ENCODE data around the gene MAPK8IP1.

MAPK8IP1 gene

DNA sequence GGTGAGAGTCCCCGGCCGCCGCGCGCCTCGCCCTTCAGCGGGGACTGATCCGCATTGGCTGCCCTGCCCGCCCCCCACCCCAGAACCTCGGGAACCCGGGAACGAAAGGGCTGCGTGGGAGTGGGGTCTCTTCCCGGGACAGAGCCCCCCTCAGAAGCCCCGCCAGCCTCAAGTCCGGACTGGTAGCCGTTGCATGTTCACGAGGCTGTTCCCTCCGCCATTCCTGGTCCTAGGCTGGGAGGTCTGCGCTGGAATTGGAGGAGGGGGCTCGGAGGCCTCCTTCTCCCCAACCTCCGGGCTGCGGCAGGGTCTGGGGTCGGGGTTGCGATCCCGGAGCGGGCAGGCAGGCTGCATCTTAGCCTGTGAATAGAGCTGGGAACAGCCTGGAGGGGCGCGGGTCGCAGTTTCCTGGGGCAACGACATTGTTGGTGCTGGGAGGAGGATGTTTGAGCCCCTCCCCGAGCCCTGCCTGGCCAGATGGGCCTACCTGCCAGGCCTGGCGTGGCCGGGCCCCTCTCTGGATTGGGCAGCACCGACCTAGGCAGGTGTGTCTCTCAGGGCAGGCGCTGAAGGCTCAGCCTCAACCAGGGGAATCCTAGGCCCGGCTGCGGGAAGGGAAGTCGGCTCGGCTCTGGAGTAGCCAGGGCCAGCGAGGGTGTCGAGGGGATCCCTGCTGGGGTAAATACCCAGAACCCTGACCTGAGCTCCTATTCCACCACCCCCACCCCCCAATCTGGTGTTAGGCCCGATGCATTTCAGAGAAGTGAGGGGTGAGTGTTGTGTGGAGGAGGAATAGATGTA, 670 bp downstream of the MAPK8IP1 start:
- no peak overlapping the region for H3K27ac ChIP-seq (ENCODE audit: low read depth, low read length)
- H3K4me1 ChIP-seq (ENCODE audit: control insufficient read depth, insufficient read depth, low read length), result peaks cover 4% of the 10 kb centered on the region
- peaks cover 2% of the 10 kb centered on the region for H3K27me3 ChIP-seq (ENCODE audit: control insufficient read depth, insufficient read depth, low read length)
- H3K36me3 ChIP-seq (ENCODE audit: control insufficient read depth, insufficient read depth, low read length), result peaks cover 9% of the 10 kb centered on the region
- no peak overlapping the region for H3K9ac ChIP-seq (ENCODE audit: low read length)
- peak overlapping the region; percentile 53 for H3K4me3 ChIP-seq (ENCODE audit: low read length)

DNA sequence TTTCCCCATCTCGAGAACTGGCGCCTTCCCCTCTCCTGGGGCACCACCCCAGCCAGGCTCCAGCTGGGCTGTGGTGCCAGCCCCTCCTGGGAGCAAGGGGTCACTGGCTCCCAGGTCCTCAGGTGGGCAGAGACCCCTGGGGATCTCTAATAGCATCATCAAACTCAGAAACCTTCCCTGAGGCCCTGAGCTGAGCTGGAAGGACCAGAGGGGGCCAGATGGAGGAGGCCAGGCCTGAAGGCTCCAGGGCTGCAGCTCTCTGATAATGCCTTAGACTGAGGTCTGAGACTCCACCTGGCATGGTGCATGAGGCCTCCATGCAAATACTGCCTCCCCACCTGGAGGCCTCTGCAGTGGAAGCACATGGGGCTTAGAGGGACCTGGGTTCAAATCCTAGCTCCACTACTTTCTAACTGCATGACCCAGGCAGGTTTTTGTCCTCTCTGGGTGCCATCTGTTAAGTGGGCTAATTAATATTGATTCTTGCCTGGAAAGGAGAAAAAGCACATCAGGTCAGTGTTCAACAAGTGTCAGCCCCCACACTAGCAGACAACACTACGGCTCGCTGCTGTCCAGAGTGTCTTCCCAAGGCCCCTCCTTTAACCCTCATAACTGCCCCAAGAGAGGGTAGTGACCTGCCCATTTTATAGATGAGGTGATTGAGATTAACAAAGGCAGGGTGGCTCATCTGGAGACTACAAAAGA, 1.5 kb downstream of the MAPK8IP1 start:
- Histone ChIP-seq H3K4me3 (ENCODE audit: low read length) (no peak overlapping the region), H3K36me3 (ENCODE audit: control insufficient read depth, insufficient read depth, low read length) (peaks cover 5% of the 10 kb centered on the region), H3K27ac (ENCODE audit: low read depth, low read length) (no peak overlapping the region), H3K4me1 (ENCODE audit: control insufficient read depth, insufficient read depth, low read length) (no peaks in the 10 kb centered on the region), H3K9ac (ENCODE audit: low read length) (no peak overlapping the region), H3K27me3 (ENCODE audit: control insufficient read depth, insufficient read depth, low read length) (peaks cover 2% of the 10 kb centered on the region)

DNA sequence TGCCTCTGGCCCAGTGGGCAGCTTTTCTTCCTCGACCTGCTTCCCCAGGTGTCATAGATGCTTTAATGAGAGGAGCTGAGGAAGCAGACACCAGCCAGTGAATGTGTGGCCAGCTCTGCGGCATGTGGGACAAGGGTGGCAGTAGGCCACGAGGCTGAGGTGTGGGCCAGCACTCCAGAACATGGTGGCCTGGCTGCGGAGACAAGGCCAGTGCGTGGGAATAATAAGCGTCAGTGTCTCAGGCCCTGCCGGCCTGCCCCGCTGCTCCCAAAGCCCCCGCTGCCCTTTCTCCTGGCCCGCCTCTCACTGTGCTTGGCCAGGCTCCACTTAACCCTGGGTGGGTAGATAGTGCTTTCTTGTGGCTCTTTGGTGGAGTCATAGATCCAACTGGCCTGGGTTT, 2.1 kb downstream of the MAPK8IP1 start:
- Histone ChIP-seq H3K27ac (ENCODE audit: low read depth, low read length) (no peak overlapping the region), H3K27me3 (ENCODE audit: control insufficient read depth, insufficient read depth, low read length) (peaks cover 2% of the 10 kb centered on the region), H3K9ac (ENCODE audit: low read length) (no peak overlapping the region), H3K36me3 (ENCODE audit: control insufficient read depth, insufficient read depth, low read length) (peaks cover 4% of the 10 kb centered on the region), H3K4me3 (ENCODE audit: low read length) (no peak overlapping the region), H3K4me1 (ENCODE audit: control insufficient read depth, insufficient read depth, low read length) (no peaks in the 10 kb centered on the region)

DNA sequence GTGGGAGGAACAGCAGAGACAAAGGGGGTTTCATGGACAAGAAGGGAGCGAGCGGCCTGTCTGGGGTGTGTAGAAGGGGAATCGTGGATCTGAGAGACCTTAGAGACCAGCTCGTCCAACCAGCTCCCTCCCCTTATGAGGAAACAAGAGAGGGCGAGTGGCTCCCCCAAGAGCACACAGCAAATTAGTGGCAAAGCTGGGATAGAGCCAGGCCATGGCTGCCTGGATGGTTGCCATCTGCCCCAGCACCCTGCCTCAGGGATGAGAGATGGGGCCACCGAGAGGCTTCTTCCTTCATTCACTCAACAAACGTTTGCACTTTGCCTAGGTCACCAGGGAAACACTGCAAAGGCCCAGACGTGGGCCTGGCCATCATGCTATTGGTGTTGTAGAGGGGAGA, 4.1 kb downstream of the MAPK8IP1 start:
- no peak overlapping the region for H3K27ac ChIP-seq (ENCODE audit: low read depth, low read length)
- H3K9ac ChIP-seq (ENCODE audit: low read length), result no peak overlapping the region
- H3K27me3 ChIP-seq (ENCODE audit: control insufficient read depth, insufficient read depth, low read length), result peaks cover 2% of the 10 kb centered on the region
- H3K36me3 ChIP-seq (ENCODE audit: control insufficient read depth, insufficient read depth, low read length), result no peaks in the 10 kb centered on the region
- H3K4me1 ChIP-seq (ENCODE audit: control insufficient read depth, insufficient read depth, low read length), result no peaks in the 10 kb centered on the region
- H3K4me3 ChIP-seq (ENCODE audit: low read length), result no peak overlapping the region

DNA sequence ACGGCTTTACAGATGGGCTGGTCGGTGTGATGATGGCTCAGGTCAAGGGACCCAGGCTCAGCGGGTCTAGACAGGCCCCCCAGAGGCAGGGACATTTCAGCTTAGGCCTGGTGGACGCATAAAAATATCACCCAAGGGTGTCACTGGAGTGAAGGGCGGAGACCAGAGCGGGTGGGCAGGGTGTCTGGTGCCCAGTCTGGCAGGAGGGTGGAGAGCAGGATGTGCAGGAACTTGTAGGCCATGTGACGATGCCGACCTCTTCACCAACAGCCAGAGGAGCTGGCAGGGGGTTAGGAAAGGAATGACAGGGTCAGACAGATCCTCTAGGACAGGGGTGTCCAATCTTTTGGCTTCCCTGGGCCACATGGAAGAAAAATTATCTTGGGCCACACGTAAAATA, 4.5 kb downstream of the MAPK8IP1 start:
- Histone ChIP-seq H3K36me3 (ENCODE audit: control insufficient read depth, insufficient read depth, low read length) (no peaks in the 10 kb centered on the region), H3K27me3 (ENCODE audit: control insufficient read depth, insufficient read depth, low read length) (peaks cover 2% of the 10 kb centered on the region), H3K4me1 (ENCODE audit: control insufficient read depth, insufficient read depth, low read length) (no peaks in the 10 kb centered on the region), H3K27ac (ENCODE audit: low read depth, low read length) (no peak overlapping the region), H3K9ac (ENCODE audit: low read length) (no peak overlapping the region), H3K4me3 (ENCODE audit: low read length) (no peak overlapping the region)

- Histone ChIP-seq H3K27me3 (ENCODE audit: control insufficient read depth, insufficient read depth, low read length) (peaks cover 2% of the 10 kb centered on the region), H3K27ac (ENCODE audit: low read depth, low read length) (no peak overlapping the region), H3K4me3 (ENCODE audit: low read length) (no peak overlapping the region), H3K36me3 (ENCODE audit: control insufficient read depth, insufficient read depth, low read length) (no peaks in the 10 kb centered on the region), H3K4me1 (ENCODE audit: control insufficient read depth, insufficient read depth, low read length) (no peaks in the 10 kb centered on the region), H3K9ac (ENCODE audit: low read length) (no peak overlapping the region)
Measured at GRCh38 chr11:45890886-45891550, 5.6 kb downstream of the MAPK8IP1 start.

GRCh38 chr11:45892856-45893255, 7.4 kb downstream of the MAPK8IP1 start:
- peaks cover 2% of the 10 kb centered on the region for H3K27me3 ChIP-seq (ENCODE audit: control insufficient read depth, insufficient read depth, low read length)
- no peak overlapping the region for H3K4me3 ChIP-seq (ENCODE audit: low read length)
- H3K36me3 ChIP-seq (ENCODE audit: control insufficient read depth, insufficient read depth, low read length), result no peaks in the 10 kb centered on the region
- H3K27ac ChIP-seq (ENCODE audit: low read depth, low read length), result no peak overlapping the region
- no peaks in the 10 kb centered on the region for H3K4me1 ChIP-seq (ENCODE audit: control insufficient read depth, insufficient read depth, low read length)
- no peak overlapping the region for H3K9ac ChIP-seq (ENCODE audit: low read length)

GRCh38 chr11:45894555-45895247, 9.2 kb downstream of the MAPK8IP1 start:
- peaks cover 3% of the 10 kb centered on the region for H3K27me3 ChIP-seq (ENCODE audit: control insufficient read depth, insufficient read depth, low read length)
- H3K4me1 ChIP-seq (ENCODE audit: control insufficient read depth, insufficient read depth, low read length), result peaks cover 8% of the 10 kb centered on the region
- H3K36me3 ChIP-seq (ENCODE audit: control insufficient read depth, insufficient read depth, low read length), result no peaks in the 10 kb centered on the region
- H3K4me3 ChIP-seq (ENCODE audit: low read length), result no peak overlapping the region
- no peak overlapping the region for H3K9ac ChIP-seq (ENCODE audit: low read length)
- H3K27ac ChIP-seq (ENCODE audit: low read depth, low read length), result no peak overlapping the region

DNA sequence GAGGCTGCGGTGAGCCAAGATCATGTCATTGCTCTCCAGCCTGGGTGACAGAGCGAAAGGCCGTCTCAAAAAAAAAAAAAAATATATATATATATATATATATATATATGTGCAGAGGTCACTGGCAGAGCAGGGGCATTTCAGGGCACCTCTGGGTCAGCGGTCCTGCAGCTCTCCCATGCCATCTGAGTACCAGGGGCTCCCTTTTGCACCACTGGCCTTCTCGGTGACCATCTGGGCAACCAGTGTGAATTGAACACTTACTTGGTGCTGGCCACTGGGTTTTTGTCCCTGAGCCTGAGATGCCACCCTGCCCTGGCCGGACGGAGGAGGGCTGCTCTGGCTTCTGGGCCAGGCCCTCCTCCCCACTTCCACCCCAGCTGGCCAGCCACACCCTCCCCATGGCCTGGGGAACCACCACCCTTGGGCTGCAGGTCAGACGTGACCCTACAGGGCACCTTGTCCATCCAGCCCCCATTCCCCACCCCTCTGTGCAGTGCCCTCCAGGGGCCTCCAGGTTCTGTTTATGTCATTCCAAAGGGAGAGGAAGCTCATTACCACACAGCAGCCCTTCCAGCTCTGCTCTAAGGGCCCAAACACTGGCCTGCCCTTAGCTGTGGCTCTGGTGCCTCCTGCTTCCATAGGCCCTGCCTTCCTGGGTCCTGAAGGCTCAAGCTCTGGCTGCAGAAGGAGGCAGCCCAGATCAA, 10.3 kb downstream of the MAPK8IP1 start:
- H3K4me1 ChIP-seq (ENCODE audit: control insufficient read depth, insufficient read depth, low read length), result peaks cover 10% of the 10 kb centered on the region
- H3K36me3 ChIP-seq (ENCODE audit: control insufficient read depth, insufficient read depth, low read length), result no peaks in the 10 kb centered on the region
- peaks cover 3% of the 10 kb centered on the region for H3K27me3 ChIP-seq (ENCODE audit: control insufficient read depth, insufficient read depth, low read length)
- H3K27ac ChIP-seq (ENCODE audit: low read depth, low read length), result no peak overlapping the region
- H3K9ac ChIP-seq (ENCODE audit: low read length), result no peak overlapping the region
- no peak overlapping the region for H3K4me3 ChIP-seq (ENCODE audit: low read length)

- no peak overlapping the region for H3K9ac ChIP-seq (ENCODE audit: low read length)
- H3K4me1 ChIP-seq (ENCODE audit: control insufficient read depth, insufficient read depth, low read length), result peaks cover 16% of the 10 kb centered on the region
- H3K4me3 ChIP-seq (ENCODE audit: low read length), result no peak overlapping the region
- no peaks in the 10 kb centered on the region for H3K36me3 ChIP-seq (ENCODE audit: control insufficient read depth, insufficient read depth, low read length)
- peaks cover 3% of the 10 kb centered on the region for H3K27me3 ChIP-seq (ENCODE audit: control insufficient read depth, insufficient read depth, low read length)
- H3K27ac ChIP-seq (ENCODE audit: low read depth, low read length), result no peak overlapping the region
Measured at GRCh38 chr11:45896422-45896984, 11.1 kb downstream of the MAPK8IP1 start.

- no peak overlapping the region for H3K4me3 ChIP-seq (ENCODE audit: low read length)
- no peaks in the 10 kb centered on the region for H3K36me3 ChIP-seq (ENCODE audit: control insufficient read depth, insufficient read depth, low read length)
- peaks cover 16% of the 10 kb centered on the region for H3K4me1 ChIP-seq (ENCODE audit: control insufficient read depth, insufficient read depth, low read length)
- no peak overlapping the region for H3K27ac ChIP-seq (ENCODE audit: low read depth, low read length)
- H3K27me3 ChIP-seq (ENCODE audit: control insufficient read depth, insufficient read depth, low read length), result peaks cover 3% of the 10 kb centered on the region
- H3K9ac ChIP-seq (ENCODE audit: low read length), result no peak overlapping the region
Measured at GRCh38 chr11:45897556-45897955, 12.1 kb downstream of the MAPK8IP1 start.
